ENCODE measurements around the gene MACROD2.

Gene MACROD2

DNA sequence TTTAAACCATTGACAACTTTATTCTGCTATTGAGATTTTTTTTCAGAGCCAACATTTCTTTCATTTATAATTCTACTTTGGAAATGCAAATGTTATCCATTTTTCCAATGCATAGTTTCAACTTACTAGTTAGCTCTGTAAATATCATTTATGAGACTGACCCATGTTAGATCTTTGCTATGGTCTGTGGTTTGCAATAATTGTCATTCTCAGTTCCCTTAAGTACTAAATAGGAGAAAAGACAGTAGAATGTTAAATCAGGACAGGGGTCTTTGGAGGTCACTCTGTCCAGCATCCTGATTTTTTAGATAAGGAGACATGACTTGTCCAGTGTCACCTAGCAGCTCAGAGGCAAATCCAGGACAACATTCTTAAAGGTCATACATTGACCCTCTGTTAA, 864.3 kb downstream of the MACROD2 start:
- DNase-seq (ENCODE audit: low read depth, low spot score): no peak

DNA sequence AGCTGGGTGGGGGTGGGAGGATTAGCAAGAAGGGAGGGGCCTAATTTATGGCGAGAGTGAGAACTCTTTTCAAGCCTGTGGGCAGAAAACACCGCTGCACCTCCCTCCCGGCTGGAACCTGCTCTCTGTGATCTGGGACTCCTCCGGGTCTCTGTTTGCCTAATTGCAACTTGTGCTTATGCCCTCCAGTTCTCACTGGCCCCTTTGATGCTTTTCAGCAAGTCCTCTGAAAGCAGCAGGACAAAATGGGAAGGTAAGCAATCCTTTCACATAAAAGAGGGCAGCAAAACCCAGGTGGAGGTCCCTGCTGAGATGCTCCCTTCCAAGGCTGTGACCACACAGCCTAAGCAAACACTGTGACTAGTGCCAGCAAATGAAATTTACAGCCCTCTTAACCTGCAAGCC, 865.1 kb downstream of the MACROD2 start:
- DNase-seq (ENCODE audit: low read depth, low spot score): no peak

DNA sequence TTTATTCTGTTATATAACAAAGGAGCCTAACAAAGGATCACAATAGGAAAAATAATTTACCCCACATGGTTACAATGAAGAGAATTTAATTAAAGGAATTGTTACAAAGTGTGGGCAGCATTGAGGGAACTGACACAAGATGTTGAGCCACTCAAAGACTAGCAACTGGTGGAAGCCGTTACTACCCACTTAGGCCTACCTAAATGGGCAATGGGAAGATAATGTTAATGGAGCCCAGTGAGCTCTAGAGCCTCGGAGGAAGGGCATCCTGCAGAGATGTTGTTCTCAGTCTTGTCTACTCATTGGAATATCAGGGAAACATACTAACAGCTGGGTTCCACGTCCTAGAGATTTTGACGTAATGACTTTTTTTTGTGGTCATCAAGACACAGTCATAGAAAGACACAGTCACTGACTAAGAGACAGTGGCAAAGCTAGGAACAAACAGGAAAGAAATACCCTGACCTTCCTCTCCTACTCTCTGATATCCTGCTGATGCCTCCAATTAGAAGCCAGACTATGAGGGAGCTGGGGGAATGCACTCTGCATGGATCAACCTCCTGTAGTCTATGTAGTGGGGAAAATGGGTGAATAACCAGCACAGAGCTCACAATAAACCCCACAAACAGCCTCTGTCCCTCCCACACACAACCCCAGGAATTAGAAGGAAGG, 865.8 kb downstream of the MACROD2 start:
- no peak for DNase-seq (ENCODE audit: low read depth, low spot score)

DNA sequence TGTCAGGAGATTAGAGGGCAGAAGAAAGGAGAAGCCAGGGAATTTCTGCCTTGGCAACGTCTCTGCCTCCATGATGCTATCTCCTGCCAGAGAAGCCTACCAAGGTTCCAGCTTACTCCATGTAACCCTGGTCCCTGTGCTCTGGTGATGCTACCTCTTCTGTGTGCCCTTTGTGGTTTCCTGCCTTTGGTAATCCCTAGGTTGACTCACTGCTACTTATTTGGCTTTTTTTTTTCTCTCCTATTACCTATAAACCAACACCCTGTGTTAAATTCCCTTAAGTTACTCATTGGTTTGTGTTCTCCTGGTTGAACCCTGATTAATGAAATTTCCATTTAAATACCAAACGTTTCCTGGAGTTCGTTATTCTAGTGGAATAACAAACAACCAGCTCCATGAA, 869.9 kb downstream of the MACROD2 start:
- DNase-seq (ENCODE audit: low read depth, low spot score): no peak

DNA sequence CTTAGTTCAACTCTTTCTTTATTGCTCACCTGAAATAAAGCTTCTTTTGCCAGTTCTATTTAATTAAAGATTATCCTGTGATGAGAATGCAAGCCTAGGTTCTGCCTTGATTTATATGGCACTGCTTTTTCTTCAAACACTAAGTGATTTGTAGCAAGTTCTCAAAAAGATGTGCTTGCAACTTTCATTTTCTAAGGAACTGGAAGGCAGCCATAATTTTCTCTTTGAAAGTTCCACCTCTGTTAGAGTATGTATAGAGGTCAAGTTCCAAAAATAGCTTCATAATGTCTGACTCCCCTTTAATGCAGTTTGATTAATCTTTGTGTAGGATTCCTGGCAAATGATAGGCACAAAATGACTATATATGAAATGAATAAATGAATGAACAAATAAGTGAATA, 870.4 kb downstream of the MACROD2 start:
- DNase-seq (ENCODE audit: low read depth, low spot score): no peak

DNA sequence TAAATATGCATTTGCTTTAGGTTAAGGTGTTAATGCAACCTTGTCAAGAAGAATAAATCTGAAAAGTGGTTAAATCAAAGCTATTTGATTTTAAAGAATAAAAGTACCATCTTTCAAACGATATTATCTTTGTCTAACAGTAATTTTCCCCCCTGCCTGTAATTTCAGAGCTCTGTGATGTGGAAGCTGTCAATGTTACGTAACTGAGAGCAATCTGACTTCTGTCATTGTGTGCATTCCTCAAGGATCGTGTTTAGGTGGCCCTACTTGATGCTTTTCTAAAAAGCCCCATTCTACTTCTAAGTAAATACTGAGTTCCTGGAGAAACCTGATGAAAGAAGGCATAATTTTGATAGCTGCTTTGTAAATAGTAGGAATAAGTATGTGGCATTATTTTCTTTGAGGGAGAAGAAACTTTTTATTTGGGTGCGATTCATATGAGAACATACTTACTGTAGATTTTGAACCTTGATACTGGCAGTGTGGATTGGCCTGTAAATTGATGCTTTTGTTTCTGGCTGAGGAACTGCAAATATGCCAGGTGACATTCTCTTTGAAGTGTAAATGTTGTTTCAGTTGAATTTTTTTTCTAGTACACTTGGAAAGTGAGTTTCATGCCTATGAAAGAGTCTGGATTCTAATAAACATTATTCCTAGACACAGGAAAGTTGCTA, 871.7 kb downstream of the MACROD2 start:
- DNase-seq (ENCODE audit: low read depth, low spot score): no peak

DNA sequence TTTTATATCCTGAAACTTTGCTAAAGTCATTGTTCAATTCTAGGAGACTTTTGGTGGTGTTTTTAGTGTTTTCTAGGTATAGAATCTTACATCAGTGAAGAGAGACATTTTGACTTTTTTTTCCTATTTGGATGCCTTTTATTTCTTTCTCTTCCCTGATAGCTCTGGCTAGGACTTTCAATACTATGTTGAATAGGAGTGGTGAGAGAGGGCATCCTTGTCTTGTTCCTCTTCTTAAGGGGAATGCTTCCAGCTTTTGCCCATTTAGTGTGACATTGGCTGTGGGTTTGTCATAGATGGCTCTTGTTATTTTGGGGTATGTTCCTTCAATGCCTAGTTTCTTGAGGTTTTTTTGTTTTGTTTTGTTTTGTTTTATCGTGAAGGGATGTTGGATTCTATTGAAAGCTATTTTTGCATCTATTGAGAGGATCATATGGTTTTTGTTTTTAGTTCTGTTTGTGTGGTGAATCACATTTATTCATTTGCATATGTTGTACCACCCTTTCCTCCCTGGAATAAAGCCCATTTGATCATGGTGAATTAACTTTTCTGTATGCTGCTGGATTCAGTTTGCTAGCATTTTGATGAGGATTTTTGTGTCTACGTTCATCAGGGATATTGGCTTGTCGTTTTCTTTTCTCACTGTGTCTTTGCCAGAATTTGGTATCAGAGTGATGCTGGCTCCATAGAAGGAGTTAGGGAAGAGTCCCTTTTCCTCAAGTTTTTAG, 882.1 kb downstream of the MACROD2 start:
- DNase-seq (ENCODE audit: low read depth, low spot score): no peak

DNA sequence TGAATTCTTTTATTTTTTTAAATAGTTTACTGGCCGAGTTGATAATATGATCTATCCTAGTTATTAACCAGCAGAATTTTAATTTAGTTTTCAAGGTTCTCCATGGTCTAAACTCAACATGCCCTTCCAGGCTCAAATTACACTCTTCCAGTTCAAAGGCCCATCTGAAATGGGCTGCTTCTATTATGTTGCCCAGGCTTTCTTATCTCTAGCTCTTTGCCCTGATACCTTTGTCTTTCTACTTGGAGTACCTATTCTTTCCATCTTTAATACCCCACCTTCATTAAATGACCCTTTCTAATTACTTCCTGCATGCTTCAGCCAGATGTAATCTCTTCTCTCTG, 883.3 kb downstream of the MACROD2 start:
- no peak for DNase-seq (ENCODE audit: low read depth, low spot score)

DNA sequence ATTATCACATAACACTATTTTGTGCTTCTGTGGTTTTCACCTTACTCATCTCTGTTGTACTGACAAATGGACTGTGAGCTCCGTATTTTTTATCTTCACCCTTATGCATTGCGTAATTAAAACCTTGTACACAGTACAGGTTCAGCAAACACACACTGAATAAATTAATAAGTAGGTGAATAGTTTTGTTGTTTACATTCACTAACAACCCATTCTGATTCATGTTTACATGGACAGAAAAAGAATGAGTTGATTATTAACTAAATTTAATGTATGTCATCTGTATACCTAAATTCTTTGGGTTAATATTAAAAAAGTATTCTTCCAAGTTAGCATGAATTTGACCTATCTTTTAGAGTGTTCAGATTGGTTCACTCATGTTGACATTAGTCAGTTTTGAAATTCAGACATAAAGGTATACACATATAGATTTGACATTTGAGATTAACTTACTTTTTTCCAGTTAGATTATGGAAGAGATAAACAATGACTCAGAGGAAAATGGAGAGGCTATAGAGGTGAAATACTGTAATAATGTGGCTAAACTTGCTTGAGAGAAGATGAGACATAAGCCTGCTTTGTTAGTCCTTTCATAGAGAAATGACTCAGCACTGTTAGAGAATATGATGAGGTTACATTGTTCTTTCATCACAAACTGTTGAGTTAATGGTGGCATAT, 883.8 kb downstream of the MACROD2 start:
- DNase-seq (ENCODE audit: low read depth, low spot score): no peak

DNA sequence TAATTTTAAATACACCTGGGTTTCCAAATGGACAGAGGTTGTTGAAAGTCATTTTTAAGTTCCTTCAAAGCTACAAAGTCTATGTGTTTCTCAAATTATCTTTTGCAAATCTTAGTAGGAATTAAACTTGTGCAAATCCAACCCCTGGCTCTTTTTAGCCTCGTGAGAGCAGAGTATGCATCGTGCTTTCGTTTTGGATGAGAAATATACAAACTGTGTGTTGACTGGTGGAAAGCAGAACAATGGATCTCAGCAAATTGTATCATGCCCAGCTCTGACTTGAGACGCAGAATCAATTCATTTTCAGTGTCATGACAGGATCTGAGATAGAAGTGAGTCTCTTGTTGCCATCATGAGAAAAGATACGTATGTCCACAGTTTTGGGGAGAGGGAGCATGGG, 884.5 kb downstream of the MACROD2 start:
- DNase-seq (ENCODE audit: low read depth, low spot score): no peak

DNA sequence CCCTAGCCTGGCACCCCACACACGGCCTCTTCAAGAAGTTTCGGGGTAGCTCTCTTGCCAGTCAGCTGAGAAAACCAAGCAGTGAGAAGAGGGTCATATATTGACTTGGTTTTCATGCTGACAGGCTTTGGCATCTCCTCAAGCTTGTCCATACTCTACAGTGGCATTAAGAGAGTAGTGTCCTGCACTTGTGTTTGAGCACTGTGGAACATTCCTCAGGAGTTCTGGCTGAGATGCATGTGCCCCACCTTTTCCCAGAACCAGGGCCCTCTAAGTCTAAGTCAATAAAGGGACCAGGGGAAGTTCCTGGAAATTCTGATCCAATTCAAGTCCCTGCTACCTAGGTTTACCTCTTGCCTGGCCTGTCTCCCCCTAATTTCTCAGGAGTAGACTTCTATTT, 886.2 kb downstream of the MACROD2 start:
- no peak for DNase-seq (ENCODE audit: low read depth, low spot score)

DNA sequence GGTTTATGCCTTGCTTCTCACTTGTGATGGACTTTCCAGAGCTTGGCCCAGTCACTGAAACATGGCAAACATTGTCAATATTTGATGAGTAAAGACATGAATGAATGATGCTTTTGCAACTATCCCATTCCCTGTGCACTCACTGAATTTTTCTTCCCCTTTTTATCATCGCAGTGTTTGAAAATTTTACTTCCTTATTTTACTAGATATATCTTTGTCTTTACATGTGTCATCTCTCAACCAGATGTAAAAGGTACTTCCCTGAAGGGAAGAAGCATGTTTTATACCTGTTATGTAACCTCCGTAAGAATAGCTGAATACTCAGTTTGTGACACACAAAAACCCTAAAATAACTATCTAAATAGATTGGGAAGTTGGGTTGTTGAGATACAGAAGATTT, 886.8 kb downstream of the MACROD2 start:
- no peak for DNase-seq (ENCODE audit: low read depth, low spot score)

DNA sequence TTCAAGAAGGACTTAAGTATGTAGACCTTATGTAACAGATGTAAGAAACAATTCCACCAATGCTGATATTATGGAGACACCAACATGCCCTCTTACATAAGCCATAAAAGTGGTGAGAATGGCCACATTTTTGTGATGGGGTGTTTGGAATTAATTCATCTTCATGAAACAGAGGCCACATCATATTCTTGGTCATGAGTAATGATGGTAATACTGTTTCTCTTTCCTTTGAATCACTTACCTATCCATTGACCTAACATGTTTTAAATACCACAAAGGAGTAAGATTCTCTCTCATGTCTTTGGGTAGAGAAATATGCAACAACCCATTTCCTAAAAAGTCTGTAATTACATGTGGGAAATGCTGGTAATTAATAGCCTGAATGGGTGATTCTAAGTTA, 887.5 kb downstream of the MACROD2 start:
- DNase-seq (ENCODE audit: low read depth, low spot score): no peak

DNA sequence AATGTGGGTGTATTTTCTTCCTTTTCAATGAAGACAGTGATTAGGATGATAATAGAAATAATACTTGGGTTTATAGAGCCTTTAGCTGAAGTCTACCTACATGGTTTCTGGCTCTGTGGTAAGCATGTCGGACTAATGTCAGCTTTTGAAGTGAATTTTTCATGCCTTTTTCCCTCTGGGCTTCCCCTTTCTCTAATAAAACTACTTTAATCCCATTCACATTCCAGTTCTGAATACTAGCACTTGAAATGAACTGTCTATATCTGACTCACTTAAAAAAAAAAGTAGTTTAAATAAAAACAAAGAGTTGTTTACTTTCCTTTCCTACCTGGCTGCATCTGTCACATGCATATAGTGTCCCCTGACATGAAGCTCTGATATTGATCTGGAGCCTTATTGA, 888.0 kb downstream of the MACROD2 start:
- DNase-seq (ENCODE audit: low read depth, low spot score): no peak

DNA sequence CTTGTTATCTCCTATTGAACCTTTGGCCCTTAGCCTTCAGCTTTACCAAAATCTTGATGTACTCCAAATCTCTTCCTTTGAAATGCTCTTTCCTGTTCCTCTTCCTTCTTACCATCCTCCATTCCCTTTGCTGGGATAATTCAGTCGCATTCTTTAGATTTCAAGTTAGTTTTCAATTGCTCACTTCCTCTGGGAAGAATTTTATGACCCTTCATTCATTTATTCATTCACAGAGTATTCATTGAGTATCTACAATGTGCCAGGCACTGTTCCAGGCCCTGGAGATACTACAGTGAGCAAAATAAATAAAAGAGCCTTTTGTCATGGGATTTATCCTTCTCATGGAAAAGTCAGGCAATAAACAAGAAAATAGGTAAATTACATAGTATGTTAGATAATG, 890.3 kb downstream of the MACROD2 start:
- DNase-seq (ENCODE audit: low read depth, low spot score): no peak

DNA sequence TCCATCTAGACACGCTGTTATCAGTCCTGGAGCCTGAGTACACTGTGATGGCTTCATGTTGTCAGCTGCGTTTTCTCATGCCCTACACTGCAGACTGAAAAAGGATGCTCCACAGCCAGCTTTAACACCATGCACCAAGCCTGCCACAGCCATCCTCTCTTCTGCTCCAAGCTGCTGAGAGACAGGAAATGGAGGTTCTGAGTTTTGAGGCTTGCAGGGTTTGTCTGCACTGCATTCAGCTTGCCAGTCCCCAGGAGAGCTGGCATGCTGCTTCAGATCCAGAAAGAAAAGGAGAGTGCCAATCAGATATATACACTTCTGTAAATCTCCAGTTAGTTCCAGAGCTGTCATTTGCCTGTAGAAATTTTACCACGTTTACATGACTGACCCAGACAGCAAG, 892.8 kb downstream of the MACROD2 start:
- no peak for DNase-seq (ENCODE audit: low read depth, low spot score)

DNA sequence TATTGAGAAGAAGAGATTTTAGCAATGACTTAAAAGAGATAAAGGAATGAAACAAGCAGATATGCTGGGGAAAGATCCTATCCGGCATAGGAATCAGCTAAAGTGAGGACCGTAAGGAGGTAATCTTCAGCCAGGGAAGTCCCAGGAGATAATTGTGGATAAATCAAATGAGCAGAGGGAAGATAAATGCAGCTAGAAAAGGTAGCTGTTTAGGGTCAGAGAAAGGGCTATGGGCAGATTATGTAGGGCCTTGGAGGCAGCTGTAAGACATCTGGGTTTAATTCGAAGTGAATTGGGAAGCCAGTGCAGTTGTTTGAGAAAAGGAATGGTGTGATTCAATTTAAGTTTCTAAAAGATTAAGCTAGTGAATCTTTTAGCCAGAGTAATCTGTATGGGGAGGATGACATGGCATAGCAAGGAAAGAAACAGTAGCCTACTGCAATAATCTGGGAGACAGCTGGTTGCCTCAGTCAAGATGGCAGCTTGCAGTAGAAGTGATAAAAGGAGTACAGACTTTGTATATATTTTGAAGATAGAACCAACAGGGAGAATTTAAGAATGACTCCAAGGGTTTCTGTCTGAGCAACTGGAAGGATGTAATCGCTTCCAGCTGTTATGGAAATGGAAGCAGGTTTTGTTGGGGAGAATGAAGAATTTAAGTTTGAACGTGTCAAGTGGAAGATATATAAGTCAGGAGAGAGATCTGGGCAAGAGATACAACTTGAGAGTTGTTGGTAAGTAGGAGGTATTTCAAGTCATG, 894.4 kb downstream of the MACROD2 start:
- no peak for DNase-seq (ENCODE audit: low read depth, low spot score)

DNA sequence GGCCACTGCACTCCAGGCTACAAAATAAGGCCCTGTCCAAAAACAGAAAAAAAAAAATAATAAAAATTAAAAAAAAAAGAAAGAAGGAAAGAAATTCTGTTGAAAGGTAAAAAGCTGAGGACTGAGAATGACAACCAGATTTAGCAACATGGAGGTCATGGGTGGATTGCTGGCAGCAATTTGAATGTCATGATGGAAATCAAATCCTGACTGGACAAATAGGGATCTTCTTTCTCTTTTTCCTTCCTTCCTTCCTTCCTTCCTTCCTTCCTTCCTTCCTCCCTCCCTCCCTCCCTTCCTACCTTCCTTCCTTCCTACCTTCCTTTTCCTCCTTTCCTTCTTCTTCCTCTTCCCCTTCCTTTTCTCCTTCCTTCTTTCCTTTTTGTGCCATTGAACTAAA, 895.4 kb downstream of the MACROD2 start:
- DNase-seq (ENCODE audit: low read depth, low spot score): no peak

DNA sequence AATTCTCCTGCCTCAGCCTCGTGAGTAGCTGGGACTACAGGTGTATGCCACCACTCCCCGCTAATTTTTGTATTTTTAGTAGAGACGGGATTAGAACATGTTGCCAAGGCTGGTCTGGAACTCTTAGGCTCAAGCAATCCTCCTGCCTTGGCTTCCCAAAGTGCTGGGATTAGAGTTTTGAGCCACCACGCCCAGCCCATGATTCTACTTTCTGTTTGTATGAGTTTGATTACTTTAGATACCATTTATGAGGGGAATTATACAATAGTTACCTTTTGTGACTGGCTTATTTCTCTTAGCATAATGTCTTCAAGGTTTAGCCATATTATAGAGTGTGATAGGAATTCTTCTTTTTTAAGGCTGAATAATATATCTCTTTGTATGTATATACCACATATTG, 897.5 kb downstream of the MACROD2 start:
- DNase-seq (ENCODE audit: low read depth, low spot score): no peak

DNA sequence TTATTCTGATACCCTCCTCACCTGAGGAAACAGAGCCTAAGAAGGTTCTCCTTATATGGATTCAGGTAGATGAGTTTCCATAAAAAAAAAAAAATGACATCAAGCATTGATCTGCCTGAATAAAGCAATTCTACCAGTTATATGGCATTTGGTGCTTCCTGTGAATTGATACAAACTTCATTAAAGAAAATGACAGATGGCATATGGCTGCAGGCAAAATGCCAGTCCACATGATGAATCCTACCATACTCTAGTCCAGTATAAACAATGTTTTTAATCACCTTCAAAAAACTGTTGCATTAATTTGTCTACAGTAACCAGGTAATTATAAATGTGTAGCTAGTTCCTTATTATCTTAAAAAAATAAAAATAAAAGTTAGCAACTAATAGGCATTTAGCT, 901.3 kb downstream of the MACROD2 start:
- DNase-seq (ENCODE audit: low read depth, low spot score): no peak

DNA sequence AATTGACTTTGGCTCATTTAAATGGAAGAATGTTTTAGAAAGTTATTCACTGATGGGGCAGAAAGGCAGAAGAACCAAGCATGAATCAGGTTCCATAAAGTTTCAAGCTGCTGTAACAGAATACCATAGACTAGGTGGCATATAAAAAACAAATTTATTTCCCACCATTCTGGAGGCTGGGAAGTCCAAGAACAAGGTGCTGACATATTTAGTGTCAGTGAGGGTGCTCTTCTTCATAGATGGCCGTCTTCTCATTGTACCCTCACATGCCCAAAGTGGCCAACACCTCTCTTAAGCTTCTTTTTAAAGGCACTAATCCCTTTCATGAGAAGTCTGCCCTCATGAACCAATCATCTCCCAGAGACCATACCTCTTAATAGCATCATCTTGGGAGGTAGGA, 902.3 kb downstream of the MACROD2 start:
- DNase-seq (ENCODE audit: low read depth, low spot score): no peak
